Frontal cortex (tissue), 4 donors: ENCODE data around the gene NXNL2. TPM values are rescaled to one million over a fixed set of nuclear protein-coding genes. Genes with fewer than 3 reads are reported as not detected.

Source experiments
- DNase-seq, 2 donors: peaks; one replicate each; pipeline ENCODE4 v3.0.0; 2012; ENCODE audit warnings: low spot score in 2 of 2
- FAIRE-seq: peaks from 2 replicates; lab custom pipeline; 2012; peaks lifted over from hg19 to GRCh38; lab: Jason Lieb, UNC
- total RNA-seq: library from RNA; depleted of rRNA; stranded (reverse); fragments of >200 nt; gene quantifications from one replicate; pipeline ENCODE4 v1.2.3, GENCODE V29; 2014
- donor health status: control.
- donor health status: control.
- donor health status: control.

The NXNL2 gene
- 0.41 TPM for total RNA-seq

GRCh38 chr9:88534456-88535225, at the start of gene NXNL2:
NXNL2 (plus strand) TSS chr9:88535178; CDS start chr9:88535435, 257 bp downstream.
- peak; percentile 52 to 58 for DNase-seq

GRCh38 chr9:88488166-88488565, 46.8 kb upstream of the NXNL2 start:
- FAIRE-seq (no peak), DNase-seq (no peak)

More at GRCh38 chr9:88534456-88535225, at the start of gene NXNL2:
- FAIRE-seq, result no peak

GRCh38 chr9:88494983-88495721, 39.8 kb upstream of the NXNL2 start:
- FAIRE-seq, result no peak
- no peak for DNase-seq

GRCh38 chr9:88497224-88497623, 37.8 kb upstream of the NXNL2 start:
- FAIRE-seq (no peak), DNase-seq (no peak)

- no peak for FAIRE-seq
These were observed 36.1 kb upstream of the NXNL2 start for GRCh38 chr9:88498880-88499279.

GRCh38 chr9:88501086-88501485, 33.9 kb upstream of the NXNL2 start:
- FAIRE-seq (no peak), DNase-seq (no peak)

More at GRCh38 chr9:88498880-88499279, 36.1 kb upstream of the NXNL2 start:
- DNase-seq, result no peak

GRCh38 chr9:88502552-88503034, 32.4 kb upstream of the NXNL2 start:
- DNase-seq (no peak), FAIRE-seq (no peak)

- DNase-seq, result no peak
- FAIRE-seq, result no peak
These were observed 31.7 kb upstream of the NXNL2 start for GRCh38 chr9:88503081-88503844.

GRCh38 chr9:88503845-88504764, 30.9 kb upstream of the NXNL2 start:
- DNase-seq (no peak), FAIRE-seq (no peak)

- no peak for DNase-seq
These were observed 26.7 kb upstream of the NXNL2 start for GRCh38 chr9:88508326-88508725.

GRCh38 chr9:88511906-88512305, 23.1 kb upstream of the NXNL2 start:
- DNase-seq, result no peak
- FAIRE-seq, result no peak

More at GRCh38 chr9:88508326-88508725, 26.7 kb upstream of the NXNL2 start:
- no peak for FAIRE-seq

GRCh38 chr9:88514247-88514646, 20.7 kb upstream of the NXNL2 start:
- no peak for FAIRE-seq

GRCh38 chr9:88521308-88521707, 13.7 kb upstream of the NXNL2 start:
- peak in 1 of 2 donors; percentile 17 for DNase-seq

More at GRCh38 chr9:88514247-88514646, 20.7 kb upstream of the NXNL2 start:
- no peak for DNase-seq

GRCh38 chr9:88522360-88522759, 12.6 kb upstream of the NXNL2 start:
- DNase-seq (no peak), FAIRE-seq (no peak)

More at GRCh38 chr9:88521308-88521707, 13.7 kb upstream of the NXNL2 start:
- FAIRE-seq, result no peak

GRCh38 chr9:88523056-88523455, 11.9 kb upstream of the NXNL2 start:
- FAIRE-seq (no peak), DNase-seq (no peak)

- FAIRE-seq (no peak), DNase-seq (no peak)
These were observed 10.1 kb upstream of the NXNL2 start for GRCh38 chr9:88524911-88525310.

GRCh38 chr9:88527618-88528017, 7.4 kb upstream of the NXNL2 start:
- DNase-seq (no peak), FAIRE-seq (no peak)

- no peak for DNase-seq
- FAIRE-seq, result no peak
These were observed 6.7 kb upstream of the NXNL2 start for GRCh38 chr9:88528080-88528790.
